Mesendoderm (in vitro differentiated cells): ENCODE results near the gene STAT5B.
A peak's percentile ranks its signal among the peaks of the same experiment; 100 is the strongest.
"Not testable (repeated sequence)": the region's sequence is repeated elsewhere in the genome, so short reads cannot be mapped to it uniquely, and the experiment has no call there.

Experiments used
- DNase-seq: peaks from one replicate; pipeline ENCODE4 v3.0.0; 2013
- H2AK5ac ChIP-seq: 2 replicates; pipeline ENCODE4 v1.6.1; 2013; ENCODE audit warnings: low read length, inconsistent platforms
- H2BK120ac ChIP-seq: 2 replicates; pipeline ENCODE4 v1.6.1; 2013; ENCODE audit warnings: low read depth, mild to moderate bottlenecking, low read length, moderate library complexity, mixed read lengths
- H2BK15ac ChIP-seq: replicated peaks from 2 replicates; pipeline ENCODE4 v1.6.1; 2013; ENCODE audit warnings: low read depth, mild to moderate bottlenecking, moderate library complexity
- H2BK5ac ChIP-seq: 2 replicates; pipeline ENCODE4 v1.6.1; 2013; ENCODE audit warnings: low read length, inconsistent platforms
- H3K18ac ChIP-seq: 2 replicates; pipeline ENCODE4 v1.6.1; 2013; ENCODE audit warnings: mild to moderate bottlenecking, low read length, mixed read lengths
- H3K23ac ChIP-seq: one replicate; pipeline ENCODE4 v1.6.1; 2013; ENCODE audit warnings: low read length
- H3K27ac ChIP-seq: 2 replicates; pipeline ENCODE4 v1.5.1; 2013; ENCODE audit warnings: low read depth, mild to moderate bottlenecking, inconsistent platforms, low read length, moderate library complexity
- H3K27me3 ChIP-seq: 2 replicates; pipeline ENCODE4 v1.6.1; 2013; ENCODE audit warnings: low read length, control low read depth, mild to moderate bottlenecking, inconsistent platforms; ENCODE audit not compliant: insufficient read depth, poor library complexity
- H3K36me3 ChIP-seq: 2 replicates; pipeline ENCODE4 v1.6.1; 2013; ENCODE audit warnings: low read length, inconsistent platforms; ENCODE audit not compliant: control insufficient read depth, insufficient read depth
- H3K4ac ChIP-seq: one replicate; pipeline ENCODE4 v1.6.1; 2013; ENCODE audit warnings: low read depth, mild to moderate bottlenecking, low read length, moderate library complexity
- H3K4me1 ChIP-seq: 2 replicates; pipeline ENCODE4 v1.6.1; 2013; ENCODE audit warnings: low read depth, low read length, inconsistent platforms; ENCODE audit not compliant: control insufficient read depth
- H3K4me2 ChIP-seq: 2 replicates; pipeline ENCODE4 v1.6.1; 2013; ENCODE audit warnings: low read length
- H3K4me3 ChIP-seq: 2 replicates; pipeline ENCODE4 v1.5.1; 2013; ENCODE audit warnings: mild to moderate bottlenecking, low read length
- H3K56ac ChIP-seq: one replicate; pipeline ENCODE4 v1.6.1; 2013; ENCODE audit warnings: low read length
- H3K79me1 ChIP-seq: 2 replicates; pipeline ENCODE4 v1.6.1; 2013; ENCODE audit warnings: low read length, inconsistent platforms
- H3K79me2 ChIP-seq: 2 replicates; pipeline ENCODE4 v1.6.1; 2013; ENCODE audit warnings: mild to moderate bottlenecking, low read length; ENCODE audit not compliant: control insufficient read depth, insufficient read depth
- H3K9ac ChIP-seq: 2 replicates; pipeline ENCODE4 v1.6.1; 2013; ENCODE audit warnings: low read length, inconsistent platforms
- H4K5ac ChIP-seq: one replicate; pipeline ENCODE4 v1.6.1; 2013; ENCODE audit warnings: low read length
- H4K8ac ChIP-seq: one replicate; pipeline ENCODE4 v1.6.1; 2013; ENCODE audit warnings: low read depth, mild to moderate bottlenecking, control low read depth, low read length, moderate library complexity
- WGBS: extraction: QIAGEN DNeasy Blood & Tissue Kit; methylation state at CpG from one replicate; pipeline ENCODE4 v1.1.7; 2013; ENCODE audit warnings: low lambda C conversion rate, missing lambda C conversion rate; ENCODE audit not compliant: insufficient coverage; ENCODE audit errors: extremely low coverage; 5-methylcytosine and 5-hydroxymethylcytosine counted together

STAT5B gene

GRCh38 chr17:42305543-42306384 lies 29.6 kb upstream of the STAT5B start:
- H2BK120ac ChIP-seq: no peak overlapping the region
- no peak overlapping the region for H3K4me2 ChIP-seq
- H3K4me1 ChIP-seq: no peaks in the 10 kb centered on the region
- H3K27me3 ChIP-seq: no peaks in the 10 kb centered on the region
- H3K79me1 ChIP-seq: no peaks in the 10 kb centered on the region
- no peak overlapping the region for H3K4ac ChIP-seq
- no peak overlapping the region for H3K4me3 ChIP-seq
- H2AK5ac ChIP-seq: no peak overlapping the region
- H3K36me3 ChIP-seq: no peaks in the 10 kb centered on the region
- H3K18ac ChIP-seq: no peak overlapping the region
- no CpG with 5 or more reads among the region's 18 CpGs for WGBS
- no peak overlapping the region for H4K5ac ChIP-seq
- DNase-seq: no peak
- no peak overlapping the region for H4K8ac ChIP-seq
- H3K27ac ChIP-seq: no peak overlapping the region
- H2BK15ac ChIP-seq: no peak overlapping the region
- no peaks in the 10 kb centered on the region for H3K79me2 ChIP-seq
- no peak overlapping the region for H3K9ac ChIP-seq
- no peak overlapping the region for H2BK5ac ChIP-seq
- peak overlapping the region; percentile 66 for H3K23ac ChIP-seq
- H3K56ac ChIP-seq: no peak overlapping the region

GRCh38 chr17:42305031-42305330 lies 28.8 kb upstream of the STAT5B start:
- no CpG with 5 or more reads among the region's 6 CpGs for WGBS
- H2BK5ac ChIP-seq, H2BK15ac ChIP-seq, H3K56ac ChIP-seq, H3K9ac ChIP-seq, H3K4me2 ChIP-seq, H3K4me3 ChIP-seq, H3K79me1 ChIP-seq, H3K18ac ChIP-seq, H3K4me1 ChIP-seq, H3K4ac ChIP-seq, DNase-seq, H4K5ac ChIP-seq, H4K8ac ChIP-seq, H3K27me3 ChIP-seq, H3K23ac ChIP-seq, H3K79me2 ChIP-seq, H2BK120ac ChIP-seq, H2AK5ac ChIP-seq, H3K36me3 ChIP-seq, H3K27ac ChIP-seq: not testable (repeated sequence)

GRCh38 chr17:42304187-42305030 lies 28.2 kb upstream of the STAT5B start:
- Histone ChIP-seq H3K79me1 (no peaks in the 10 kb centered on the region), H3K18ac (no peak overlapping the region), H3K27me3 (no peaks in the 10 kb centered on the region), H3K79me2 (no peaks in the 10 kb centered on the region), H3K9ac (no peak overlapping the region), H3K36me3 (no peaks in the 10 kb centered on the region), H2BK5ac (no peak overlapping the region), H3K27ac (no peak overlapping the region), H4K8ac (no peak overlapping the region), H3K23ac (no peak overlapping the region), H3K4me1 (no peaks in the 10 kb centered on the region), H3K4me2 (no peak overlapping the region), H3K4me3 (no peak overlapping the region), H2BK120ac (no peak overlapping the region), H4K5ac (no peak overlapping the region), H2AK5ac (no peak overlapping the region), H3K56ac (no peak overlapping the region), H2BK15ac (no peak overlapping the region), H3K4ac (no peak overlapping the region)
- no peak for DNase-seq
- no CpG with 5 or more reads among the region's 16 CpGs for WGBS

- H3K4me3 ChIP-seq: no peak overlapping the region
- no peaks in the 10 kb centered on the region for H3K36me3 ChIP-seq
- no peak overlapping the region for H4K5ac ChIP-seq
- DNase-seq: no peak
- no peak overlapping the region for H2BK120ac ChIP-seq
- H3K23ac ChIP-seq: no peak overlapping the region
- no peak overlapping the region for H2AK5ac ChIP-seq
- H3K27ac ChIP-seq: no peak overlapping the region
- H4K8ac ChIP-seq: no peak overlapping the region
- no peak overlapping the region for H2BK5ac ChIP-seq
- no peak overlapping the region for H2BK15ac ChIP-seq
- no CpG with 5 or more reads among the region's 3 CpGs for WGBS
- H3K18ac ChIP-seq: no peak overlapping the region
- H3K4me2 ChIP-seq: no peak overlapping the region
- no peak overlapping the region for H3K4ac ChIP-seq
- H3K4me1 ChIP-seq: no peaks in the 10 kb centered on the region
- no peak overlapping the region for H3K9ac ChIP-seq
- no peaks in the 10 kb centered on the region for H3K27me3 ChIP-seq
- no peaks in the 10 kb centered on the region for H3K79me2 ChIP-seq
- no peaks in the 10 kb centered on the region for H3K79me1 ChIP-seq
- no peak overlapping the region for H3K56ac ChIP-seq
Observed at GRCh38 chr17:42303694-42304093, 27.5 kb upstream of the STAT5B start.

- Histone ChIP-seq H2AK5ac (no peak overlapping the region), H2BK120ac (no peak overlapping the region), H3K4ac (no peak overlapping the region), H3K79me1 (no peaks in the 10 kb centered on the region), H3K4me2 (no peak overlapping the region), H3K23ac (no peak overlapping the region), H4K5ac (no peak overlapping the region), H3K27me3 (no peaks in the 10 kb centered on the region), H3K36me3 (no peaks in the 10 kb centered on the region), H3K27ac (no peak overlapping the region), H2BK5ac (no peak overlapping the region), H2BK15ac (no peak overlapping the region), H3K4me1 (no peaks in the 10 kb centered on the region), H3K56ac (no peak overlapping the region), H4K8ac (no peak overlapping the region), H3K18ac (no peak overlapping the region), H3K79me2 (no peaks in the 10 kb centered on the region), H3K4me3 (no peak overlapping the region), H3K9ac (no peak overlapping the region)
- WGBS: no CpG with 5 or more reads among the region's 9 CpGs
- no peak for DNase-seq
Observed at GRCh38 chr17:42301022-42301421, 24.8 kb upstream of the STAT5B start.
